WTC11 (cell line): ENCODE results near the gene FNDC11.

Experiments
- AFF4 ChIP-seq: sonication (generic); formaldehyde crosslinking; IDR thresholded peaks from 2 replicates; pipeline ENCODE4 v1.8.1; 2023; ENCODE audit warnings: mild to moderate bottlenecking, missing genetic modification reagents, borderline replicate concordance
- CREB1 ChIP-seq: sonication (generic); formaldehyde crosslinking; IDR thresholded peaks from 2 replicates; pipeline ENCODE4 v1.8.0; 2023; ENCODE audit warnings: mild to moderate bottlenecking, missing genetic modification reagents
- CTCF ChIP-seq: fragments of 200-600 bp; IDR thresholded peaks from 2 replicates; pipeline ENCODE4 v1.8.0; 2022; ENCODE audit warnings: antibody characterized with exemption
- EMX1 ChIP-seq: fragments of 250-450 bp; sonication (Bioruptor Pico); IDR thresholded peaks from 2 replicates; pipeline ENCODE4 v1.8.0; 2021; ENCODE audit warnings: mild to moderate bottlenecking
- ESRRA ChIP-seq: sonication (generic); formaldehyde crosslinking; IDR thresholded peaks from 2 replicates; pipeline ENCODE4 v1.8.1; 2022; ENCODE audit warnings: mild to moderate bottlenecking, missing genetic modification reagents, borderline replicate concordance
- FOXP1 ChIP-seq: sonication (generic); formaldehyde crosslinking; IDR thresholded peaks from 2 replicates; pipeline ENCODE4 v1.8.0; 2022; ENCODE audit warnings: missing genetic modification reagents, mild to moderate bottlenecking, moderate library complexity, borderline replicate concordance
- FOXP4 ChIP-seq: sonication (generic); formaldehyde crosslinking; IDR thresholded peaks from 2 replicates; pipeline ENCODE4 v1.8.0; 2022; ENCODE audit warnings: mild to moderate bottlenecking, missing genetic modification reagents
- JUN ChIP-seq: sonication (generic); formaldehyde crosslinking; IDR thresholded peaks from 2 replicates; pipeline ENCODE4 v1.8.0; 2023; ENCODE audit warnings: mild to moderate bottlenecking, missing genetic modification reagents
- PRDM15 ChIP-seq: sonication (generic); formaldehyde crosslinking; IDR thresholded peaks from 2 replicates; pipeline ENCODE4 v1.8.0; 2022; ENCODE audit warnings: missing genetic modification reagents
- TEAD4 ChIP-seq: sonication (generic); formaldehyde crosslinking; IDR thresholded peaks from 2 replicates; pipeline ENCODE4 v1.8.0; 2022; ENCODE audit warnings: mild to moderate bottlenecking, missing genetic modification reagents
- USF1 ChIP-seq: sonication (generic); formaldehyde crosslinking; IDR thresholded peaks from 2 replicates; pipeline ENCODE4 v1.8.0; 2022; ENCODE audit warnings: mild to moderate bottlenecking, missing genetic modification reagents
- ZBTB43 ChIP-seq: sonication (generic); formaldehyde crosslinking; IDR thresholded peaks from 2 replicates; pipeline ENCODE4 v1.8.1; 2023; ENCODE audit warnings: mild to moderate bottlenecking, missing genetic modification reagents
- ZNF121 ChIP-seq: sonication (generic); formaldehyde crosslinking; IDR thresholded peaks from 2 replicates; pipeline ENCODE4 v1.8.0; 2023; ENCODE audit warnings: missing genetic modification reagents
- ZNF317 ChIP-seq: sonication (generic); formaldehyde crosslinking; IDR thresholded peaks from 2 replicates; pipeline ENCODE4 v1.8.1; 2023; ENCODE audit warnings: low read depth, mild to moderate bottlenecking, moderate library complexity, missing genetic modification reagents, borderline replicate concordance

- TF ChIP-seq USF1 (CRISPR knock-in tag) (no peak), ZBTB43 (CRISPR knock-in tag) (no peak), CREB1 (no peak), PRDM15 (no peak), CTCF (no peak), ZNF317 (no peak), AFF4 (CRISPR knock-in tag) (no peak), JUN (CRISPR knock-in tag) (no peak), FOXP1 (CRISPR knock-in tag) (no peak), TEAD4 (no peak), FOXP4 (no peak), ESRRA (CRISPR knock-in tag) (no peak), ZNF121 (CRISPR knock-in tag) (no peak), EMX1 (CRISPR knock-in tag) (no peak)
Measured at GRCh38 chr20:63599396-63600050, 45.6 kb downstream of the FNDC11 start.
